B cell (primary cell): ENCODE data around the gene CEP85. TPM values are rescaled to one million over a fixed set of nuclear protein-coding genes. Genes with fewer than 3 reads are reported as not detected.

Experiments used
- ATAC-seq: fragments of 200-7000 bp; cut with Tn5 transposase; one replicate; pipeline ENCODE4 v1.10.0; 2021; ENCODE audit warnings: low read depth, mild to moderate bottlenecking, moderate number of reproducible peaks, moderate library complexity
- CTCF ChIA-PET: fragments of 350-600 bp; sonication (Branson Sonifier 250); formaldehyde crosslinking; loops from one replicate; lab custom pipeline; 2021; ENCODE audit warnings: antibody characterized with exemption, inconsistent platforms; lab: Charles Lee
- POLR2A ChIA-PET: fragments of 350-600 bp; sonication (Branson Sonifier 250); formaldehyde crosslinking; loops from one replicate; lab custom pipeline; 2021; ENCODE audit warnings: antibody characterized with exemption; lab: Charles Lee
- DNase-seq: peaks from one replicate; pipeline ENCODE4 v3.0.0; 2013
- H2AFZ ChIP-seq: 2 replicates; pipeline ENCODE4 v1.6.1; 2012; ENCODE audit warnings: mild to moderate bottlenecking, low read depth, low read length; ENCODE audit not compliant: insufficient read depth, poor library complexity, severe bottlenecking
- H3K27ac ChIP-seq, 2 donors: 1 replicate in 1 of 2; 2 replicates in 1 of 2; pipeline ENCODE4 v1.5.1; 2012 to 2013; ENCODE audit warnings: low read length in 2 of 2, mild to moderate bottlenecking in 2 of 2, moderate library complexity in 1 of 2
- H3K27me3 ChIP-seq, 4 experiments: fragments of 200-600 bp in 1 of 4; sonication (generic) in 1 of 4; replicated peaks in 1 of 4; 1 replicate in 2 of 4; 2 replicates in 2 of 4; pipeline versions ENCODE4 v1.6.1 to v1.7.0; 2013 to 2016; ENCODE audit warnings: low read length in 3 of 4, mild to moderate bottlenecking in 2 of 4, mixed read lengths in 1 of 4, moderate library complexity in 1 of 4; ENCODE audit not compliant: insufficient read depth in 4 of 4, control insufficient read depth in 3 of 4; ENCODE audit errors: control extremely low read depth in 1 of 4
- H3K36me3 ChIP-seq, 2 experiments: replicated peaks in 1 of 2; 1 replicate in 1 of 2; 2 replicates in 1 of 2; pipeline versions ENCODE4 v1.6.1 to v1.7.1; 2013; ENCODE audit warnings: low read length in 1 of 2; ENCODE audit not compliant: insufficient read depth in 2 of 2, control insufficient read depth in 1 of 2; ENCODE audit errors: control extremely low read depth in 1 of 2, extremely low read depth in 1 of 2
- H3K4me1 ChIP-seq, 2 donors: fragments of 200-600 bp in 1 of 2; sonication (generic) in 1 of 2; 1 replicate in 1 of 2; 2 replicates in 1 of 2; pipeline versions ENCODE4 v1.5.1 to v1.6.1; 2013 to 2017; ENCODE audit warnings: low read length in 2 of 2; ENCODE audit not compliant: control insufficient read depth in 2 of 2, insufficient read depth in 2 of 2
- H3K4me2 ChIP-seq: replicated peaks from 2 replicates; pipeline ENCODE3; 2012; ENCODE audit warnings: mild to moderate bottlenecking, low read depth, low read length; ENCODE audit not compliant: poor library complexity, severe bottlenecking
- H3K4me3 ChIP-seq, 5 experiments: fragments of 200-600 bp in 1 of 5; sonication (generic) in 1 of 5; 1 replicate in 3 of 5; 2 replicates in 2 of 5; pipeline versions ENCODE4 v1.5.1 to v1.7.0; 2011 to 2016; ENCODE audit warnings: low read length in 4 of 5, mild to moderate bottlenecking in 4 of 5, low read depth in 2 of 5, control low read depth in 1 of 5, moderate library complexity in 1 of 5; ENCODE audit not compliant: insufficient read depth in 1 of 5; ENCODE audit errors: control extremely low read depth in 1 of 5, extremely low read depth in 1 of 5
- H3K79me2 ChIP-seq: fragments of 200-600 bp; sonication (generic); one replicate; pipeline ENCODE4 v1.6.0; 2016; ENCODE audit warnings: low read length; ENCODE audit not compliant: control insufficient read depth, insufficient read depth
- H3K9ac ChIP-seq: fragments of 200-600 bp; sonication (generic); 2 replicates; pipeline ENCODE4 v1.6.1; 2017; ENCODE audit warnings: mild to moderate bottlenecking, low read length, moderate library complexity
- H3K9me3 ChIP-seq, 3 donors: one replicate each; pipeline versions ENCODE4 v1.6.1 to v1.7.1; 2013; ENCODE audit warnings: low read length in 2 of 3; ENCODE audit not compliant: control insufficient read depth in 2 of 3, insufficient read depth in 1 of 3; ENCODE audit errors: control extremely low read depth in 1 of 3
- H4K20me1 ChIP-seq: 2 replicates; pipeline ENCODE4 v1.6.0; 2012; ENCODE audit warnings: mild to moderate bottlenecking, low read length; ENCODE audit not compliant: insufficient read depth, control insufficient read depth, poor library complexity, severe bottlenecking
- H3K27ac Mint-ChIP-seq: one replicate; pipeline ENCODE4 v1.8.0; 2021; ENCODE audit warnings: mixed read lengths
- H3K27me3 Mint-ChIP-seq: one replicate; pipeline ENCODE4 v1.8.0; 2021; ENCODE audit warnings: mixed read lengths
- H3K4me1 Mint-ChIP-seq: one replicate; pipeline ENCODE4 v1.8.0; 2021; ENCODE audit warnings: mixed read lengths
- H3K4me3 Mint-ChIP-seq: one replicate; pipeline ENCODE4 v1.8.0; 2021; ENCODE audit warnings: mixed read lengths
- H3K9me3 Mint-ChIP-seq: one replicate; pipeline ENCODE4 v1.8.0; 2022; ENCODE audit warnings: mixed read lengths; ENCODE audit not compliant: insufficient read depth
- CTCF ChIP-seq: fragments of 200-600 bp; IDR thresholded peaks from one replicate; pipeline ENCODE4 v1.8.0; 2022; ENCODE audit warnings: antibody characterized with exemption, mild to moderate bottlenecking
- EZH2 ChIP-seq: IDR thresholded peaks from 2 replicates; pipeline ENCODE4 v1.6.1; 2012; ENCODE audit warnings: borderline replicate concordance, low read depth, mild to moderate bottlenecking, moderate library complexity, low read length; ENCODE audit not compliant: insufficient read depth, poor library complexity, severe bottlenecking
- WGBS: methylation state at CpG from one replicate; pipeline ENCODE4 v1.1.5; 2013; ENCODE audit warnings: missing lambda C conversion rate; ENCODE audit not compliant: insufficient coverage; 5-methylcytosine and 5-hydroxymethylcytosine counted together
- intact Hi-C: fragments of 100-400 bp; cut with micrococcal nuclease; formaldehyde crosslinking; loops from one replicate; pipeline ENCODE4 v1.10.0; 2022
- polyA plus RNA-seq: library from polyadenylated mRNA; depleted of rRNA; stranded (reverse); fragments of >200 nt; gene quantifications from 2 replicates; pipeline ENCODE4 v1.2.3, GENCODE V29; 2012
- total RNA-seq, 2 donors: library from RNA; stranded (reverse); fragments of 120-200 nt in 1 of 2; gene quantifications; 1 replicate in 1 of 2; 2 replicates in 1 of 2; pipeline versions ENCODE4 v1.2.3 to v1.2.4, GENCODE V29; 2013 to 2022

The CEP85 gene
- total and polyA plus RNA-seq, 2 donors (not counting 1 experiment from before 2014, with no cell fraction given): 16.2 to 16.3 TPM

- POLR2A ChIA-PET: no interaction called here
These were observed 33.6 kb upstream of the CEP85 start for GRCh38 chr1:26200413-26200812.

More at GRCh38 chr1:26200413-26200812, 33.6 kb upstream of the CEP85 start:
- ATAC-seq: no peak
- CTCF ChIA-PET: interaction anchor here (1.1 kb wide), 1 partner anchor 10 kb away, joined by 3 read pairs; no protein-coding TSS in a partner anchor
- 100% methylated on average over 3 of the region's 5 CpGs for WGBS
- Mint-ChIP-seq H3K27me3 (peaks cover 15% of the 10 kb centered on the region), H3K9me3 (no peaks in the 10 kb centered on the region), H3K4me1 (no peaks in the 10 kb centered on the region), H3K4me3 (no peak overlapping the region), H3K27ac (no peak overlapping the region)
- Histone ChIP-seq H3K9ac (no peak overlapping the region), H3K4me2 (no peak overlapping the region), H3K36me3 (no peaks in the 10 kb centered on the region), H3K27me3 (peaks cover 0 to 11% (median 4%) of the 10 kb centered on the region in 4 experiments), H2AFZ (no peak overlapping the region), H3K4me3 (no peak overlapping the region), H3K4me1 (no peaks in the 10 kb centered on the region), H3K9me3 (no peaks in the 10 kb centered on the region), H3K79me2 (no peaks in the 10 kb centered on the region), H4K20me1 (no peaks in the 10 kb centered on the region), H3K27ac (no peak overlapping the region)
- no peak for TF ChIP-seq EZH2
- no peak for TF ChIP-seq CTCF
- intact Hi-C loops: no loop called here
- DNase-seq: no peak
